Measurements from ENCODE around the gene DDX1.

- TF ChIP-seq EZH2 (IDR thresholded peaks at IDR 0.05; ENCODE audit: low read length): no peak
- no peak for TF ChIP-seq CTCF (optimal IDR thresholded peaks at IDR 0.05 in 1 of 3, IDR thresholded peaks at IDR 0.05 in 1 of 3, conservative IDR thresholded peaks at IDR 0.05 in 1 of 3; ENCODE audit: extremely low read depth in 1 of 3, insufficient read depth in 2 of 3, low read length in 3 of 3)
Measured at GRCh38 chr2:15548974-15549373, 42.7 kb upstream of the DDX1 start.

Data from keratinocyte (primary cell).